Pulmonary artery endothelial cell (primary cell): Measurements from ENCODE around the gene PHF20. TPM values are rescaled to one million over a fixed set of nuclear protein-coding genes. Genes with fewer than 3 reads are reported as not detected.
"Not testable (repeated sequence)": the region's sequence is repeated elsewhere in the genome, so short reads cannot be mapped to it uniquely, and the experiment has no call there.

Experiments used
- DNase-seq: peaks from one replicate; pipeline ENCODE4 v3.0.0-alpha.2; 2011; ENCODE audit warnings: low read depth, low spot score
- total RNA-seq: library from RNA; depleted of rRNA; stranded (reverse); fragments of >200 nt; gene quantifications from 2 replicates; pipeline ENCODE4 v1.2.3, GENCODE V29; 2014

Gene PHF20
- total RNA-seq, 1 donor from 2014 or later = 30.9 TPM

DNA sequence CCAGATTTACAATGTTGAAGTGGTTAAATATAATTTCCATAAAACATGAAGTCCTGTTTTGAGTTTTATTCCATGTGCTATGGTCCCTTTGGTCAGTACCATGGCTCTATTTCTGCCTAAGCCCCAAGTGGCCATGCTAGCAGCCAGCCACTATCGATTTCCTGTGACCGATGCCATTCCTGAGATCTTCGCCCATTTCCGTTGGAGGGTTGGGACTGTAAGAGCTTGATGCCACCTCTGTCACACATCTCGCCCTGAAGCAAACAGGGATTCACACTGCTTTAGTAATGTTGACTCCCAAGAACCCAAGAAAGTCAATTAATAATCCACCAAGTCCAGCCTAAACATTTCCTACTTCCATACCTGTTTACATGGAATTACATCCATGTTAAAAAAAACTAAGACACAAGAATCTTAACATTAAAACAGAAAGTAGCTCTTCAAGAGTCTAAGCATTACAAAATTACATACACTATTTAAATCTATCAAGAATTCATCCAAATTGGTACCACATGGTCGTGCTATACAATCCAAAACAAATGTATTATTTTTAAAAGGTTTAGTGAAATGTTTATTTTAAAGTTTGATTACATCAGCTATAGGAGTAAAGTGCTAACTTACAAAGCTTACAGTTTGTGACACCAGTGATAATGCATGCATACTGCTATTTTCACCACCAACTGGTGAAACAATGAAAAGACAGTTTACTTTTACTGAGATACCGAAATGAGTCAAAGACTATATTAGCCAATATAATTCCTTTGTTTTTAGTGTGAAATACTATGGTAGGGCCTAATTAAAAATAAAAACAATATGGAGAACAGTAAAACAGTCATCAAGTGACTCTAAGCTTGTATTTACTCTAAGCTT, 32.3 kb upstream of the PHF20 start:
- DNase-seq = no peak

DNA sequence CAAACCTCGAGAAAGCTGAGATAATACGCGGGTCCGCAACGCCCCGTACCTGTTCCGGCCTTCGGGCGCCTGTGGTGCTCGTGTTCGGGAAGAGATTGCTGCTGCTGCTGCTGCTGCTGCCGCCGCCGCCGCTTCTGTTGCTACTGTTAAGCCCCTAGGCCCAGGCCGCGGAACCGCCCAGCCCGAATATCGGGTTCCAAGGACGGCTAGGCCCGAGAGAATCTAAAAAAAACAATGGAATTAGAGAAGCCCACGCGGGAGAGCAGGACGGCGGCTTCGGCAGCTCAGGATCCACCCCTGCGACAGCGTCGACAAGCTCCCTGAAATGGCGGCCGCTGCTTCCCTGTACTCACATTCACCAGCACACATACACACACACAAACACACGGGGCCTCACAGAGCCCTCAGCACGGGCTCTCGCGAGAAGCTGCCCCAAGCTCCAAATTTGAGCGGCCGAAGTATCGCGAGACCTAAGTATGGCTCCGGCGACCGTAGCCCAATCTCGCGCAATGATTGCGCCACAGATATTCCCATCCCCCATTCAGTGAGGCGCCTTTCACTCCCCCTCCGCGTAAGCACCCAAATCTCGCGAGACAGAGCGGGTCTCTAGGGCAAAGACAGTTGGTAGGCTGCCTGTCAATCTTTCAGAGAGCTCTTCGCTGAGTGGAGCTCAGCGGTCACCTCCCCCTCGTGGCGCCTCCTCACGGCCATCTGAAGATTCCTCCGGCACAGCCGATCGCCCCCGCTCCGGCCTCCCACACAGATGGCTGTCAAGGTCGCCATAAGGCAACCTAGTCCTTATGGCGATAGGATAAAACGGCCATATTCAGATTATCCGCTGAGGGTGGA, 29.7 kb upstream of the PHF20 start, which contains the start of gene RBM39:
TSS of gene RBM39 (minus strand) at position 369 of the 849 bp plus-strand sequence. CDS start 1,386 bp downstream, outside the sequence.
- DNase-seq = peak; percentile 99

DNA sequence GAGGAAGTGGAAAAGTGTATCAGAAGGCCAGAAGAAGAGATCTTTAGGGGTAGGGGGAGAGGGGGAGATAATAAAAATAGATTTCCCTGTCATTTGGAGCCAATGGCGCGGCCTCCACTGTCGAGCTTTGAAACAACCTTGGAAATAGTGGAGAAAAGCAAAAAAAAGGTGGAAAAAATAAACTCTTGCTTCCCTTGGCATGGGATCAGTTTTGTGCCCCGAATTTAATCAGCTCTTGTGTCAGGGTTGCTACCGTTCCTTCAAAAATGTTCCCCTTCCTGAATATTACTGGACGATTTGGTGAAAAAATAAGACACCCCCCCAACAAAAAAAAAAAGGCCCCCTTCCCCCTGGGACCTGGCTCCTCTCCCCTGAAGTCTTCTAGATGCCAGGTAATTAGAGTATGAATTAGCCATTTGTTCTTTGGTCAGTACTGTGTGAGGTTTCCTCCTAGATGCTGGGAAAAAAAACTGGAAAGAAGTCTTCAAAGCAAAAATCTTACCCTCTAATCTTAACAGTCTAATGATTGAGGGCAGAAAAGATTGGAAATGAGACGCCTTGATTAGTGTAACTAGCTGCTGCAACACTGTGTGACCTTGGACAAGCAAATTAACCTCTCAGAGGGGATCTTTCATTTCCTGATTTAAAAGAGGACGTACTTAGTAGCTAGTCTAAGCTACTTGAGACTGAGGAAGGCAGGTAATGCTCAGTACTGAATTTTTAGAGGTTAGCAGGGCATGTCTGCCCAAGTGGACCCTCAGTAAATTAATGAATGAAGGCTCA, 28.9 kb upstream of the PHF20 start:
- no peak for DNase-seq

DNA sequence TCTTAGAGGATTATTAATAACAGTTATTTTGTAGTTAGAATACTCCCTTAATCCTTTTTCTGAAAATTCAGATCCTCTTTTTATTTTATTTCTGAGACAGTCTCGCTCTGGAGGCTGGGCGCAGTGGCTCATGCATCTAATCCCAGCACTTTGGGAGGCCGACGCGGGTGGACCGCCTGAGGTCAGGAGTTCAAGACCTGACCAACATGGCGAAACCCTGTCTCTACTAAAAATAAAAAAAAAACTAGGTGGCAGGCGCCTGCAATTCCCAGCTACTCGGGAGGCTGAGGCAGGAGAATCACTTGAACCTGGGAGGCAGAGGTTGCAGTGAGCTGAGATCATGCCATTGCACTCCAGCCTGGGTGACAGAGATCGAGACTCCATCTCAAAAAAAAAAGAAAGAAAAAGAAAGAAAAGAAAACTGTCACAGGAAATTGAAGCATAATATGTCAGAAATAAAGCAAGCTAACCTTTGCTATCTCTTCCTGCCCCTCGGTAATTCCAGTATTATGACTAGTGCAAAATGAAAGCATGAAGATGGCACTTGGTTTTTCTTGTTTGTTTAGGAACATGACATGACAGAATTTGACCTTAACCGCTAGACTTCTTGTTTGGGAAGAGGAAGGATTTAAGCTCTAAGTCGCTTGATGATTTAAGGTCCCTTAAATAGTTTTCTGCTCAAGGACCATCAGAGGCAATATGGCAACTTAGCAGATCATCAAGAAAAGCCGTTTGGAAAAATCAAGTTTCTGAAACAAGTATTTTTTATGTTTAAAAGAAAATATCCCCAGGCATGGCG, 27.9 kb upstream of the PHF20 start:
- DNase-seq = no peak

DNA sequence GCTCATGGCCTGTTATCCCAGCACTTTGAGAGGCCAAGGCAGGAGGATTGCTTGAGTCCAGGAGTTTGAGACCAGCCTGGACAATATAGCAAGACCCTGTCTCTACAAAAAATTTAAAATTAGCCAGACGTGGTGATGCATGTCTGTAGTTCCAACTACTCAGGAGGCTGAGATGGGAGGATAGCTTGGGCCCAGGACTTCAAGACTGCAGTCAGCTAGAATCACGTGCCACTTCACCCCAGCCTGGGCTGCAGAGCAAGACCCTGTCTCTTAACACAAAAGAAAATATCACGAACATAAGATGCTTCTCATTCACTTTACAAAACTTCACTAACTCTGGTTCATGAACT, 27.3 kb upstream of the PHF20 start:
- not testable (repeated sequence) for DNase-seq

DNA sequence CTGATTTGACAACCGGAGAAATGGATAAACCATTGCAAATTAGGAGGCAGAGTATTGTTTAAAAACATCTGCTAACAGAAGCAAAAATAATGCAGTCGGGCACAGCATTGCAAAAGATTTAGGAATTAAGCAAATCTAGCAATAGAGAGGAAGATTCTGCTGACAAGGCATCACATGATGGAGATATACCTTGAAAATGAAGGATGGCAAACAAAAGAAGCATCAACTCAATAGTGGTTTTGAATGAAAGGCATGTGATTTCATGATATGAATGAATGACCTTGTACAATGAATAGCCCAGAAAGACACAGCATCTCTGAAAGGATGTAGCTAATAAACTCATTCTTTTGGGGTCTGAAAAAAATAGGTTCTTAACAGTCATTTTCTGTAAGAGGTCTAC, 21.2 kb upstream of the PHF20 start:
- DNase-seq = no peak

DNA sequence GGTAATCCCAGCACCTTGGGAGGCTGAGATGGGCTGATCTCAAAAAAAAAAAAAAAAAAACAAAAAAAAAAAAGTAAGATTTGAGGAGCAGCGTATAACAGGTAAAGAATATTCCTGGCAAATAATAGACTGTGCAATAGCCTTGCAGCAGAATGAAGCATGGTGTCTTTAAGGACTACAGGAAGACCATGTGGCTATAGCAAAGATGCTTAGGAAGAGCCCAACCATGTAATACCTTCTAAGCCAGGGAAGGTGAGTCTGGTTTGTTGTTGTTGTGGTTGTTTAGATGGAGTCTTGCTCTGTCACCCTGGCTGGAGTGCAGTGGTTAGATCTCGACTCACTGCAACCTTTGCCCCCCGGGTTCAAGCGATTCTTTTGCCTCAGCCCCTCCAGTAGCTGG, 15.4 kb upstream of the PHF20 start:
- no peak for DNase-seq

DNA sequence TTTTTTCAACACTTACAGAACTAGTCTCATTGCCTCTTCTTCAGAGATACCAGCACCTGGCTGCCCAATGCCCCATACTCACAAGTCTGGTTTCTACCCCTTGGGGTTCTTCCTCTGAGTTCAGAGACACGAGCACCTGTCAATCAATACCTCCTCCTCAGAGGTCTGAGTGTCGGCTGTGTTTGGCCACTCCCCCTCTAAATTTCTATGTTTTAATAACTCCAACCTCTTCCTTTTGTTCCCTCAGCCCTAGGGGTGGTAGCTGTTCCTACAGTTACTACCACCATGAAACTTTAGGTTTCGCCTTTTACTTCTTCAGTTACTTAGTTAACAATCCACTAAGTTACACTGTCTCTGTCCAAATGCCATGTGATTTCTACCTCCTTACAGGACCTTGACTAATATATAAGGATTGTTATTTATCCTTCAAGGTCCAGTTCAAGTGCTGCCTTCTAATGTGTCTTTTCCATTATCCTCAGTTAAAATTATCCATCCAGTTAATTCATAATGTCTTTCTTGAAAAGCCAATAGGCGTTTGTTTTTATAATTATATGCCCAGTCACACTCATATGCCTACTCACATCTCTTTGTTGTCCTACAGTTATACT, 14.6 kb upstream of the PHF20 start:
- no peak for DNase-seq

DNA sequence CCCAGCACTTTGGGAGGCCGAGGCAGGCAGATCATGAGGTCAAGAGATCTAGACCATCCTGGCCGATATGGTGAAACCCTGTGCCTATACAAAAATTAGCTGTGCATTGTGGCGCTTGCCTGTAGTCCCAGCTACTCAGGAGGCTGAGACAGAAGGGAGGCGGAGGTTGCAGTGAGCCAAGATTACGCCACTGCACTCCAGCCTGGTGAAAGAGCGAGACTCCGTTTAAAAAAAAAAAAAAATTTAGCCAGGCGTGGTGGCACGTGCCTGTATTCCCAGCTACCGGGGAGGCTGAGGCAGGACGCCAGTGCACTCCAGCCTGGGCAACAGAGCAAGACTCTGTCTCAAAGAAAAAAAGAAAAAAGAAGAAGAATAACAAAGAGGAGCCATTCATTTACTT, 10.3 kb upstream of the PHF20 start:
- DNase-seq = not testable (repeated sequence)

DNA sequence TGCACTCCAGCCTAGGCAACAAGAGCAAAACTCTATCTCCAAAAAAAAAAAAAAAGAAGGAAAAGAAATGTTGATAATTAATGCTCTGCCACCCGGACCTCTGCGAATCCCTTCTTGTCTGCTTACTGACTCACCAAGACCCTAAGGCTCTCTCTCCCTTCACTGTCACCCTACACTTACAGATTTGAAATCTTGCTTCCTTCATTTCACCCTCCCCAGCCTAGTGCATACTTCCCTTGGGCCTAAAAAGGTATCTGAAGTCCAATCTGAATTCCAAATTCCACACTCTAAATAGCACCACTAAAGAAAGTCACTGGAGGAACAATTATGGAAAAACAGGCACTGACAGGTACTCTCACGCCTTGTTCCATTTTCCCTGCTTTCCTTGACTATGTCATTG, 9.4 kb upstream of the PHF20 start:
- DNase-seq = no peak

DNA sequence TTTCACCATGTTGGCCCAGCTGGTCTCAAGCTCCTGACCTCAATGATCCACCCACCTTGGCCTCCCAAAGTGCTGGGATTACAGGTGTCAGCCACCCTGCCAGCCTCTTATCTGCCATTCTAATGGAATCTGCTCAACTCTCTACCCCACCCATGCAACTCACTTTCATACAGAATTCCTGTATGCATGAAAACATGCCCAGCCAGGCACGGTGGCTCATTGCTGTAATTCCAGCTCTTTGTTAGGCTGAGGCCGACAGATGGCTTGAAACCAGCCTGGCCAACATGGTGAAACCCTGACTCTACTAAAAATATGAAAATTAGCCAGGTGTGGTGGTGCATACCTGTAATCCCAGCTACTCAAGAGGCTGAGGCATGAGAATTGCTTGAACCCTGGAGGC, 6.9 kb upstream of the PHF20 start:
- DNase-seq = not testable (repeated sequence)

DNA sequence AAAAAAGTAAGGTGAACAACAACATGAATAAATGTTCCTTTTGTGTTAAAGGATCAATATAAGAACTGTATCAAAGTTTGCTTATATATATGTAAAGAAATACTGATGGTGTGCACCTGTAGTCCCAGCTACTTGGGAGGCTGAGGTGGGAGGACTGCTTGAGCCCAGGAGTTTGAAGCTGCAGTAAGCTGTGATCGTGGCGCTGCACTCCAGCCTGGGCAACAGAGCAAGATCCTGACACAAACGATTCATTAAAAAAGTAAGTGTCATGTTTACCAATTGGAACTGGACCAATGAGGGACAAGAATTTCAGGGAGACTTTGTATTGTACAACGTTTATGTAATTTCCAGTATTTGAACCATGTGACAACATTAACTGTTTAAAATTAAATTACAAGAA, 5.0 kb upstream of the PHF20 start:
- no peak for DNase-seq

DNA sequence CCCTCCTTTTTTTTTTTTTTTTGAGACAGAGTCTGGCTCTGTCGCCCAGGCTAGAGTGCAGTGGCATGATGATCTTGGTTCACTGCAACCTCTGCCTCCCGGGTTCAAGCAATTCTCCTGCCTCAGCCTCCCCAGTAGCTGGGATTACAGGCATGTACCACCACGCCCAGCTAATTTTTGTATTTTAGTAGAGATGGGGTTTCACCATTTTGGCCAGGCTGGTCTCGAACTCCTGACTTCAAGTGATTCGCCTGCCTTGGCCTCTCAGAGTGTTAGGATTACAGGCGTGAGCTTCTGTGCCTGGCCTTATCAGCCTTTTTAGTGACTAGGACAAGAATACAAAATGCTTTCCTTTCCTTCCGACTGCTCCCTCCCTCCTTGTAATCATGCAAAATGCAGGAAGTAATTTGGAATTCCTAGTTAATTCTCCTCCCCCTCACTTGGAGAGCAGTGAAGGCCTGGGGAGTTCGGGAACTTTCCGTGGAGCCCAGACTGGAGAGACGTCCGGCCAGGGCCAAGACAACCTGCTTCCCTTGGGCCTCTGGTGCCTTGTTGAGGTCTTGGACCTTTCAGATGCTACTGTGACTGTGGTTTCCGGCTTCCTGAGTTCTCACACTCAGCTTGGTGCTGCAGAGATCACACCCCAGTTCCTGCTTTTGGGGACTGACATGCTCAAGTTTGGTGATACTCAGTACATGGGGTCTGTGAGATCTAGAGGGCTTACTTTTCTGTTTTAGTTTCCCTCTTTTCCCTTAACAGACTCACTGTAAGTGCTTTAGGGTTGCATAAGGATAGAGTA, 3.9 kb upstream of the PHF20 start:
- DNase-seq = peak; percentile 69

DNA sequence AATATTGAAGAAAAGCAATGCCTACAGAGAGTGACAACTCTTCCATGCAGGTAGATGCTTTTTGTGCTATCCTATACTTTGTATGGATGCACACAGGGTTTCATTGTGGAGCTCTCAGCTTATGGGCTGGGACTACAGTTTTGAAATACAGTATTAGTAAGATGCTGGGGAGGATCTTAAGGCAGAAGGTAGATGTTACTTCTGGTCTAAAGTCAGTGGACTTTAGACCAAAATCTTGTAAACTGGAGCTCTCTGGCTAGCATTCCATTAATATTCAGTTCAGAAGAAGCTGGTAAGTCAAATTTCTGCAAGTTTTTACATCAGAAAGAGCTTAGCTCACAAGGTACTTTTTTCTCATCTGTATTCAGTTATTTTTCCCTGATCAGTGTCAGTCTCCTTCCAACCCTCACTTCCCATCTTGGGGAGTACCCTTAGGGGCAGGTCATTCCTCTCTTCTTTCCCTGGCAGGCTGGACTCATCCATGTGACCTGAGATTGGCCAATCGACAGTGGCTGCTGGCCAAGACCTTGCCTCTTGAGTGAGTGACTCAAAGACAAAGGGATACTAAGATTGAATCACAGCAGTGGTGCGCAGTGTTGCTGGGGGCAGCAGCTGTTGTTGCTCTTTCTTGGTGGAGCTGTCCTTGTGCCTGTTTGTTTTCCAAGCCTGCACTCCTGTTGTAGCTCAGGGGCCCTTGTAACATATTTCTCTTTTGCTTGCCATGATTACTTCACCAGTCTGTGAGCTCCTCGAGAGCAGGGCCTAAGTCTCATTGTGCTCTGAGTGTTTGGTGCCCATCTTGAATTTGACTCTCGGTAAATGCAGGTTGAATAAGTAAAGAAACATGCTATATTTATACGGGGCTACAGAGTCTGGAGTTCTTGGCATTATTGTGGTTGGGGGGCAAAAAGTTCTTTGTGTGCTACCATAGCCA, 2.8 kb upstream of the PHF20 start:
- peak; percentile 92 for DNase-seq

DNA sequence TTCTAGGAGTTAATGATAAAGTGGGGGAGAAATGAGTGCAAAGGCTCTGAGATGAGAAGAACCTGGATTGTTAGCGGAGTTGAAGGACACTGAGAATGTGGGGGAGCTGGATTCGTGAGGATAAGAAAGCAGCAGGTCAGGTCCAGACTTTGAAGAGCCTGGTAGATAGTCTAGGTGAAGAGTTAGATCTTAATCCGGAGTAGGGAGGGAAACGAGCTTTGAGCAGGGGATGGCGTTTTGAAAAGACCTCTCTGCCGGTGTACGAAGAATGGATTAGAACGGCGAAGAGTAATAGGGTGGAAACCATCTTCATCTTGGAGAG, 487 bp upstream of the PHF20 start:
- DNase-seq = no peak

DNA sequence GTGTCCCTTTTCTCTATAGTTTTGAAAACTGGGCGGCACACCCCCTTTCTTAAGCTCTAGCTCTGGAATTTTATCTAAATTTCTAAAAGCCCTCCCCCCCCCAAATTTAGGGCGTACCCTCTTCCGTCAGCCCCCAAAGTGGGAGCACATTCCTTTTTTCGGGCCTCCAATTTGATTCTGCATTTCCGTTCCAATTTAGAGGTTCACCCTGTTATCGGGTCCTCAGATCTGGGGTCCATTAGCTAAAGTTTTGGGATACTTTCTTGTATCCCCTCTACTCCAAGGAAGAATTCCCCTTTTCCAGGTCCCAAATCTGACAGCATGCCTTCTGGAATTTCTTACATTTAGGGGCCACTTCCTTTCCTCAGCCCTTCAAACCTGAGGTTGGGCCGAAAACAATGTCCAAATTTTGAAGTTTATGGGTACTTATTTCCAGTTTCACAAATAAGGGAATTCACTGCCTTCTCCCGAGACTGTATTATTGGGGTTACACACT, 796 bp downstream of the PHF20 start:
- DNase-seq = no peak

DNA sequence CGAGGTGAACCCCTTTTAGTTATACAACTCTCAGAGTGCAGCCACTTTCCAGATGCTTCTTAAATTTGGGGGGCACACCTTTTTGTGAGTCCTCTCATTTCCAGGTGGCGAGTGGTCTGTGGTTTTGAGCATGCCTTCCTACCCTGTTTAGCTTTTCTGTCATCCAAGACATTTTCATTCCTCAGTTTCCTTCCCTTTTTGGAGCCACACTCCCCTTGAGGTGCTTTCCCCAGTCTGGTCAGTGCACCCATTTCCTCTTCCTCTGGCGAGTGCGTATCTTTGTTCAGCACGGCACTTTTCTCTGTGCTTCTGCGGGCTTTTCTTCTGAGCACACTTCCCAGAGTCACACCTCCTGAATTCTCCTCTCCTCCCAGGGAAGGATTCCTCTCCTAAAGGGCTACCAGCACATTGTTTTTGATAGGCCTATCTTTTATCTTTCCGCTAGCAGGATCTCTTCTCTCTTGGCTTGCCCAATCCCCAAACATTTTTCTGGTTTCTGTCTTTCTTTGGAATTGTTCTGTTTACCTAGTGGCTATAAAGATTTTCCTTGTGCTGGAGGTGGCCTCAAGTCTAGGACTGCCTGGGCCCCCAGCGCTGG, 1.4 kb downstream of the PHF20 start:
- DNase-seq = no peak

DNA sequence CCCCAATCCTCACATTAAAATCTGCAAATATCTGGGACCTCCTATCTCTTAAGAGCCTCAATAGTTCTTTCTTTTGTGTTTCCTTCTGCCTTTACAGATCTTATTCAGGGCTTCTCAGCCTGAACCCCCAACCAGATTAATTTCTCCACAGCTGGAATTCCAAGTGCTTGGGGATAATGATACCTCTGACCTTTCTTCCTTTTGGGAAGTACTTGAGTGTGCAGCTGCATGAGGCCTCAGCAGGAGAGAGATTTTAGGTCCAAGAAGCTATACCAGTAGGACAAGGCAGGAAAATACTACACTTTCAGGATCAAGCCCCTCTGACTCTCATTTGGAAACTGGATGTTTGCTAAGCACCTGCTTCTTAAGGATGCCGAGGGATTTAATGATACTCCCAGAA, 2.6 kb downstream of the PHF20 start:
- DNase-seq = no peak
